NT2/D1 (cell line): Measurements from ENCODE around the gene KCNRG.

Experiments used
- YY1 ChIP-seq: IDR thresholded peaks from 2 replicates; pipeline ENCODE4 v1.6.1; 2011; ENCODE audit not compliant: insufficient read length, insufficient read depth
- ZNF274 ChIP-seq: IDR thresholded peaks from 2 replicates; pipeline ENCODE4 v1.6.1; 2011; ENCODE audit warnings: mild to moderate bottlenecking, low read depth, low read length

GRCh38 chr13:49976314-49977258 is 38.7 kb upstream of the KCNRG start:
- TF ChIP-seq ZNF274 (no peak), YY1 (no peak)
